SK-N-MC (cell line): ENCODE results near the gene TP53I11.

ENCODE experiments used
- DNase-seq: peaks from one replicate; pipeline ENCODE4 v3.0.0-alpha.2; 2011; ENCODE audit warnings: low read depth, low spot score
- H3K27ac ChIP-seq: fragments of 200-600 bp; sonication (generic); 2 replicates; pipeline ENCODE4 v1.5.1; 2016; ENCODE audit warnings: mixed run types
- H3K36me3 ChIP-seq: fragments of 200-600 bp; sonication (generic); 2 replicates; pipeline ENCODE4 v1.6.1; 2017; ENCODE audit warnings: antibody characterized with exemption, low read length, mixed read lengths; ENCODE audit not compliant: insufficient read depth
- H3K4me3 ChIP-seq: fragments of 200-600 bp; sonication (generic); 2 replicates; pipeline ENCODE4 v1.5.1; 2016
- H3K9ac ChIP-seq: fragments of 200-600 bp; sonication (generic); 2 replicates; pipeline ENCODE4 v1.8.0; 2017; ENCODE audit warnings: mixed run types, mixed read lengths; ENCODE audit not compliant: insufficient read length
- H3K9me3 ChIP-seq: fragments of 200-600 bp; sonication (generic); 2 replicates; pipeline ENCODE4 v1.6.1; 2017; ENCODE audit warnings: low read depth, mild to moderate bottlenecking, antibody characterized with exemption, low read length, moderate library complexity, mixed read lengths
- EZH2 ChIP-seq: fragments of 200-600 bp; sonication (generic); IDR thresholded peaks from one replicate; pipeline ENCODE4 v1.6.1; 2017; ENCODE audit warnings: antibody characterized with exemption
- FOXP2 ChIP-seq: optimal IDR thresholded peaks from 2 replicates; pipeline ENCODE3; 2011; ENCODE audit warnings: mild to moderate bottlenecking, moderate library complexity; ENCODE audit not compliant: insufficient read depth; ENCODE audit errors: extremely low read length, control extremely low read depth
- POLR2AphosphoS5 ChIP-seq: IDR thresholded peaks from 2 replicates; pipeline ENCODE4 v1.6.1; 2012; ENCODE audit warnings: mild to moderate bottlenecking, low read depth, low read length, borderline replicate concordance

Gene TP53I11

GRCh38 chr11:44973632-44974401 lies 23.1 kb upstream of the TP53I11 start:
- H3K9ac ChIP-seq, result no peak overlapping the region
- no peak overlapping the region for H3K4me3 ChIP-seq
- no peaks in the 10 kb centered on the region for H3K9me3 ChIP-seq
- no peak for DNase-seq
- no peak overlapping the region for H3K27ac ChIP-seq
- no peaks in the 10 kb centered on the region for H3K36me3 ChIP-seq
- no peak for TF ChIP-seq EZH2
- TF ChIP-seq POLR2AphosphoS5, result no peak
- no peak for TF ChIP-seq FOXP2

- H3K27ac ChIP-seq, result no peak overlapping the region
- H3K36me3 ChIP-seq, result no peaks in the 10 kb centered on the region
- H3K9me3 ChIP-seq, result no peaks in the 10 kb centered on the region
- no peak for DNase-seq
- H3K9ac ChIP-seq, result no peak overlapping the region
- no peak overlapping the region for H3K4me3 ChIP-seq
- TF ChIP-seq EZH2 (no peak), POLR2AphosphoS5 (no peak), FOXP2 (no peak)
Measured at GRCh38 chr11:44972746-44973435, 22.2 kb upstream of the TP53I11 start.

- no peak overlapping the region for H3K9ac ChIP-seq
- no peak for TF ChIP-seq POLR2AphosphoS5
- TF ChIP-seq FOXP2, result no peak
- no peak for TF ChIP-seq EZH2
- H3K9me3 ChIP-seq, result no peaks in the 10 kb centered on the region
- H3K4me3 ChIP-seq, result no peak overlapping the region
- no peak overlapping the region for H3K27ac ChIP-seq
- DNase-seq, result no peak
- H3K36me3 ChIP-seq, result no peaks in the 10 kb centered on the region
Measured at GRCh38 chr11:44971185-44971584, 20.5 kb upstream of the TP53I11 start.

DNA sequence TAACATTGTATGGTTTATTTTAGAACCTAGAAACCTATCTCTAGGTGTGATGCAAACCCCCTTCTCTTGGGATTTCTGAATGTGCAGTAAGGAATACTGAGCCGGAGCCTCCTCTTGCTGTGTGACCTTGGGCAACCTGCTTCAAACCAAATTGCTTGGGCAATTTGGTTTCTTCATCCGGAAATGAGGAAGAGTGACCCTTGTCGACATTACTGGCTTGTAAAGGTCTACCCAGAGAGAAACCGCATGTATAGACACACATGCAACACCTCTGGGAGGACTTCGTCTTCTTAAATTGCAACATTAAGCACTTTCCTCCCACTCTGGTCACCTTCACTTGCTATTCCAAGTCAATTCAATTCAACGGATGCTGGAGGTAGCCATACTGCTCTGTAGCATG lies 19.6 kb upstream of the TP53I11 start:
- no peak overlapping the region for H3K4me3 ChIP-seq
- H3K27ac ChIP-seq, result no peak overlapping the region
- no peak overlapping the region for H3K9ac ChIP-seq
- DNase-seq, result no peak
- no peaks in the 10 kb centered on the region for H3K36me3 ChIP-seq
- no peak for TF ChIP-seq POLR2AphosphoS5
- TF ChIP-seq FOXP2, result no peak
- TF ChIP-seq EZH2, result no peak
- no peaks in the 10 kb centered on the region for H3K9me3 ChIP-seq

DNA sequence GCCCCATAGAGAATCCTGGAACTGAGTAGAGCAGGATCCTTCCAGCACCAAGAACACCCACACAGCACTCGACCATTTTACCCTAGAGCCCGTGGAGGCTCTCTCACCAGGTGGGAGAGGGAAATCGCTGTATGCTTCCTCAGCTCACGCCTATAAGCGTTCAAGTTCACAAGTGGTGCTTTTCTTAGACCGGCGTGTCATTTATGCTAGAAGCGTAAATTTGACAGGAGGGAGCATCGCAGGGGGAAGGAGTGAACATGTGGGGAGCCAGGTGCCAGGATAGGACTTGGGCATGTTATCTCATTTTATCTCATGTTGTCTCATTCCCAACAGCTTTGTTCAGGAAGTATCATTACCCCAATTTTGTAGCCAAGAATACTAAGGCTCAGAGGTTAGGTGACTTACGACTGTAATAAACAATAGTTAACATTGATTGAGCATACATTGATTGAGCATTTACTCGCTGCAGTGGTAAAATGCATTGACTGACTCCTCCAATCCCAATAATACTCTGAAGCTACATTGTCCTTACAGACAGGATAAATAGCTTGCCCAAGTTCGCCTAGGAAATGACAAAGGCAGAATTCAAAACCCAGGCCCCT lies 19.1 kb upstream of the TP53I11 start:
- H3K9ac ChIP-seq, result no peak overlapping the region
- no peaks in the 10 kb centered on the region for H3K36me3 ChIP-seq
- TF ChIP-seq POLR2AphosphoS5, result no peak
- no peak for TF ChIP-seq EZH2
- TF ChIP-seq FOXP2, result no peak
- no peak overlapping the region for H3K4me3 ChIP-seq
- H3K27ac ChIP-seq, result no peak overlapping the region
- H3K9me3 ChIP-seq, result no peaks in the 10 kb centered on the region
- no peak for DNase-seq

DNA sequence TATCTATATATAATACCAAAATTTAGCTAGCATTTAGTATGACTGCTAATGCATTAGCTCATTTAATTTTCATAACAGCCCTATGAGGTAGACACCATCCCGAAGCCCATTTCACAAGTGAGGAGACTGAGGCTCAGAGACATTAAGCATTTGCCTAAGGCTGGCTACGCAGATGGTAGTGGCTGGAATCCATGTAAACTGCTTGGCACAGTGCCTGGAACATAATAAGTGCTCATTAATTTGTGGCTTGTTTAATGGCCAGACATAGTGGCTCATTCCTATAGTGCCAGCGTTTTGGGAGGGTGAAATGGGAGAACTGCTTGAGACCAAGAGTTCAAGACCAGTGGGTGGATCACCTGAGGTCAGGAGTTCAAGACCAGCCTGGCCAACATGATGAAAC lies 17.8 kb upstream of the TP53I11 start:
- no peak overlapping the region for H3K27ac ChIP-seq
- DNase-seq, result no peak
- no peak overlapping the region for H3K4me3 ChIP-seq
- TF ChIP-seq EZH2, result no peak
- TF ChIP-seq POLR2AphosphoS5, result no peak
- no peak for TF ChIP-seq FOXP2
- H3K9ac ChIP-seq, result no peak overlapping the region
- no peaks in the 10 kb centered on the region for H3K9me3 ChIP-seq
- no peaks in the 10 kb centered on the region for H3K36me3 ChIP-seq

DNA sequence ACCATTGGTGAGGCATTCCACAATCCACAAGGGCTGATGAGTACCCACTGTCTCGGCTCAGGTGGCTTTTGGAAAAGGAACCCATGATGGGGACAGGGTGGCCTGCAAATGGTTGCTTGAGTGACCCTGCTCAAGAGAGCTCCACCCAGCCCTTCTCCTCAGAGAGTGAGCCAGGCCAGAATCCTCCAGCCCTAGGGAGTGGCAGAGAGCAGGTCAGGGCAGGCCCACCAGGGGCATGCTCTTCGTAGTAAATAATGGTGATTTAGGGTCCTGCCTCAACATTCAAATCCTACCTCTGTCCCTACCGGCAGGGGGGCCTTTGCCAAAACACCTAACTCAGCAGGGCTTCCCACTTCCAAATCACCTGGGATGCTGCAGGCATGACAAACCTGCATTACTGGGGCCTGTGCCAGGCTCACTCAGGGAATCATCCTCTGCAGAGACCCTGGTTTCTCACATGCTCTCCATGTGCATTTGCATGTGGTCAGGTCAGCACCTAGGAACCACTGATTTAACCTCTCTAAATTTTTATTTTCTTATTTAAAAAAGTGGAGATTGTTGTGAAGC lies 17.3 kb upstream of the TP53I11 start:
- no peak overlapping the region for H3K27ac ChIP-seq
- no peak for TF ChIP-seq EZH2
- TF ChIP-seq FOXP2, result no peak
- TF ChIP-seq POLR2AphosphoS5, result no peak
- no peak for DNase-seq
- H3K4me3 ChIP-seq, result no peak overlapping the region
- H3K9ac ChIP-seq, result no peak overlapping the region
- no peaks in the 10 kb centered on the region for H3K9me3 ChIP-seq
- no peaks in the 10 kb centered on the region for H3K36me3 ChIP-seq

- Histone ChIP-seq H3K9me3 (no peaks in the 10 kb centered on the region), H3K4me3 (no peak overlapping the region), H3K27ac (no peak overlapping the region), H3K36me3 (no peaks in the 10 kb centered on the region), H3K9ac (no peak overlapping the region)
- TF ChIP-seq FOXP2 (no peak), POLR2AphosphoS5 (no peak), EZH2 (no peak)
- DNase-seq, result no peak
Measured at GRCh38 chr11:44966694-44967093, 16.0 kb upstream of the TP53I11 start.
